Lung (tissue), 12 donors: ENCODE data around the gene C3orf18. TPM values are rescaled to one million over a fixed set of nuclear protein-coding genes. Genes with fewer than 3 reads are reported as not detected.
A peak's percentile ranks its signal among the peaks of the same experiment; 100 is the strongest.

Experiments
- ATAC-seq: fragments of 200-7000 bp; cut with Tn5 transposase; one replicate; pipeline ENCODE4 v1.9.1; 2020; ENCODE audit warnings: moderate number of reproducible peaks; ENCODE audit not compliant: insufficient read depth, low FRiP score
- DNase-seq, 3 donors: peaks; one replicate each; pipeline ENCODE4 v3.0.0-alpha.2; 2013 to 2017
- H3K27ac ChIP-seq, 2 donors: one replicate each; pipeline ENCODE4 v1.5.1; 2013; ENCODE audit warnings: mild to moderate bottlenecking in 2 of 2, moderate library complexity in 2 of 2, control low read depth in 1 of 2, inconsistent platforms in 1 of 2, low read depth in 1 of 2, low read length in 1 of 2
- H3K27me3 ChIP-seq, 3 donors: one replicate each; pipeline ENCODE4 v1.5.1; 2013; ENCODE audit warnings: low read length in 2 of 3; ENCODE audit not compliant: control insufficient read depth in 3 of 3, insufficient read depth in 3 of 3
- H3K36me3 ChIP-seq, 4 donors: one replicate each; pipeline ENCODE4 v1.5.1; 2013; ENCODE audit warnings: low read length in 4 of 4, mild to moderate bottlenecking in 1 of 4, moderate library complexity in 1 of 4; ENCODE audit not compliant: control insufficient read depth in 4 of 4, insufficient read depth in 4 of 4
- H3K4me1 ChIP-seq, 5 donors: one replicate each; pipeline ENCODE4 v1.5.1; 2013; ENCODE audit warnings: low read length in 5 of 5, mild to moderate bottlenecking in 2 of 5, moderate library complexity in 1 of 5; ENCODE audit not compliant: control insufficient read depth in 5 of 5, insufficient read depth in 5 of 5
- H3K4me3 ChIP-seq: one replicate; pipeline ENCODE4 v1.5.1; 2013; ENCODE audit warnings: mild to moderate bottlenecking, control low read depth, moderate library complexity
- H3K9ac ChIP-seq, 2 donors: one replicate each; pipeline ENCODE4 v1.5.1; 2013; ENCODE audit warnings: low read length in 2 of 2, control low read depth in 1 of 2; ENCODE audit not compliant: insufficient read depth in 1 of 2
- H3K9me3 ChIP-seq, 4 donors: one replicate each; pipeline ENCODE4 v1.5.1; 2013; ENCODE audit warnings: low read length in 3 of 4, mild to moderate bottlenecking in 1 of 4, moderate library complexity in 1 of 4; ENCODE audit not compliant: control insufficient read depth in 4 of 4, insufficient read depth in 3 of 4
- CTCF ChIP-seq: IDR thresholded peaks from 2 replicates; pipeline ENCODE4 v1.5.1; 2012; ENCODE audit warnings: mild to moderate bottlenecking; ENCODE audit errors: control extremely low read depth, extremely low read depth
- WGBS, 2 donors: extraction: QIAGEN DNeasy Blood & Tissue Kit; methylation state at CpG; one replicate each; pipeline ENCODE4 v1.1.7; 2013; 5-methylcytosine and 5-hydroxymethylcytosine counted together
- polyA plus RNA-seq, 2 donors: library from polyadenylated mRNA; stranded (reverse); fragments of 200-250 nt; gene quantifications; one replicate each; pipeline ENCODE4 v1.2.1, GENCODE V29; 2013
- total RNA-seq, 2 donors: library from RNA; depleted of rRNA in 1 of 2; stranded (reverse); fragments of >200 nt in 1 of 2; gene quantifications; one replicate each; pipeline ENCODE4 v1.2.1, GENCODE V29; 2014 to 2021
- donor health status: control.
- donor health status: control.
- donor health status: Bipolar disorder and iron deficiency.
- donor health status: healthy.
- donor health status: DM: yes; HTN: yes; CAD: no.

The C3orf18 gene
- total and polyA plus RNA-seq, 4 donors: 2.7 to 7.0 (median 4.5) TPM

GRCh38 chr3:50587806-50588758, 20.5 kb upstream of the C3orf18 start:
- 59% methylated on average over 17 of the region's 17 CpGs for WGBS, 2 donors
- no peak for DNase-seq
- TF ChIP-seq CTCF: no peak
- Histone ChIP-seq H3K27ac (peak overlapping the region in 1 of 2 donors; percentile 62), H3K36me3 (no peaks in the 10 kb centered on the region), H3K4me3 (no peak overlapping the region), H3K4me1 (peaks cover 0 to 25% (median 0%) of the 10 kb centered on the region in 5 donors), H3K27me3 (no peaks in the 10 kb centered on the region), H3K9me3 (no peaks in the 10 kb centered on the region), H3K9ac (no peak overlapping the region)
- ATAC-seq: no peak

GRCh38 chr3:50587373-50587772, 19.8 kb upstream of the C3orf18 start:
- TF ChIP-seq CTCF: no peak
- WGBS, 2 donors: 93 to 94% methylated on average over 6 of the region's 6 CpGs
- H3K9ac ChIP-seq: no peak overlapping the region
- no peak for ATAC-seq
- no peak for DNase-seq
- no peaks in the 10 kb centered on the region for H3K27me3 ChIP-seq
- H3K36me3 ChIP-seq: peaks cover 0 to 4% (median 0%) of the 10 kb centered on the region in 4 donors
- H3K4me3 ChIP-seq: no peak overlapping the region
- H3K4me1 ChIP-seq: peaks cover 0 to 29% (median 0%) of the 10 kb centered on the region in 5 donors
- H3K9me3 ChIP-seq: no peaks in the 10 kb centered on the region
- peak overlapping the region in 1 of 2 donors; percentile 81 for H3K27ac ChIP-seq

- ATAC-seq: no peak
- peaks cover 0 to 24% (median 0%) of the 10 kb centered on the region in 5 donors for H3K4me1 ChIP-seq
- H3K9me3 ChIP-seq: no peaks in the 10 kb centered on the region
- TF ChIP-seq CTCF: no peak
- no peak overlapping the region for H3K9ac ChIP-seq
- H3K27me3 ChIP-seq: no peaks in the 10 kb centered on the region
- DNase-seq: no peak
- peak overlapping the region; percentile 15 to 81 for H3K27ac ChIP-seq
- WGBS, 2 donors: 66 to 89% methylated on average over 3 of the region's 3 CpGs
- peaks cover 0 to 4% (median under 1%) of the 10 kb centered on the region in 4 donors for H3K36me3 ChIP-seq
- no peak overlapping the region for H3K4me3 ChIP-seq
These were observed 19.2 kb upstream of the C3orf18 start for GRCh38 chr3:50586763-50587070.
